ENCODE data around the gene CD79B.

DNA sequence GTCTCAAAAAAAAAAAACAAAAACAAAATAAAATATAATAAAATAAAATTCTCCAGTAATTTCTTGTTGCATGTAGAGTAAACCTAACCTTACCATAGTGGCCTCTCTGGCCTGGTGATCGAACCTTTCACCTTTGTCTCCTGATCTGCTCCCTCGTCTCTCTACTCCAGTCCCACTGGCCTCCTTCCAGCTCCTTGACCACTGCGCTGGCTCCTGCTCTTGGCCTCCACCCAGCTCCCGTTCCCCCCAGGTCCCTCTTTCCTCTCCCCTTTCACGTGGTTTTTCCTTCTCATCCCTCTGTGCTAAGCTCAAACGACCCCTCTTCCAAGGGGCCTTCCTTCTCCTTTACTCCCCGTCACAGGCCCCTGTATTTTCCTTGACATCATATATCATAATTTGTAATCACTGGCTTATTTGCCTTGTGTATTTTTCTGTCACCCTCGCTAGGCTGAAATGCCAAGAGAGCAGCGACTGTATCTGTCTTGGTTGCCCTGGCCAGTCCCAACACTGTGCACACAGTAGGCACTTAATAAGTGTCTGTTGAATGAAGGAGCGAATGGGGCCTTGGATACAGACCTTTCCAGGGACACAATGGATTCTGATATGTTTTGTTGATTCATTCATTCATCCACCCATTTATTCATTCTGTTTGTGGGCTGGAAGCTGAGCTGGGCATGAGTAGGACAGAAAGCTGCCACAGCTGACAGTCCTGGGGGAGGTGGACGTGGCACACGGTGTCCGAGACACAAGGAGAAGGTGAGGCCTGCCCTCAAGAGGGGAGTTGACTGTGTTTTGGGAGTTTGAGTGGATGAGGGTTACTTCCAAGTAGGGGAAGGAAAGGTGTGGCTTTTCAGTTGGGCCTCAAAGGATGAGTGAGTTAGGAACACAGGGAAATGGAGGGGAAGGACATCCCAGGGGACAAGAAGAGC lies 46.4 kb upstream of the CD79B start:
- TF ChIP-seq, protein P1, sequence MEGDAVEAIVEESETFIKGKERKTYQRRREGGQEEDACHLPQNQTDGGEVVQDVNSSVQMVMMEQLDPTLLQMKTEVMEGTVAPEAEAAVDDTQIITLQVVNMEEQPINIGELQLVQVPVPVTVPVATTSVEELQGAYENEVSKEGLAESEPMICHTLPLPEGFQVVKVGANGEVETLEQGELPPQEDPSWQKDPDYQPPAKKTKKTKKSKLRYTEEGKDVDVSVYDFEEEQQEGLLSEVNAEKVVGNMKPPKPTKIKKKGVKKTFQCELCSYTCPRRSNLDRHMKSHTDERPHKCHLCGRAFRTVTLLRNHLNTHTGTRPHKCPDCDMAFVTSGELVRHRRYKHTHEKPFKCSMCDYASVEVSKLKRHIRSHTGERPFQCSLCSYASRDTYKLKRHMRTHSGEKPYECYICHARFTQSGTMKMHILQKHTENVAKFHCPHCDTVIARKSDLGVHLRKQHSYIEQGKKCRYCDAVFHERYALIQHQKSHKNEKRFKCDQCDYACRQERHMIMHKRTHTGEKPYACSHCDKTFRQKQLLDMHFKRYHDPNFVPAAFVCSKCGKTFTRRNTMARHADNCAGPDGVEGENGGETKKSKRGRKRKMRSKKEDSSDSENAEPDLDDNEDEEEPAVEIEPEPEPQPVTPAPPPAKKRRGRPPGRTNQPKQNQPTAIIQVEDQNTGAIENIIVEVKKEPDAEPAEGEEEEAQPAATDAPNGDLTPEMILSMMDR (conservative IDR thresholded peaks at IDR 0.05; ENCODE audit: low read depth, low read length): no peak
- TF ChIP-seq EZH2phosphoT487 (IDR thresholded peaks at IDR 0.05; ENCODE audit: borderline replicate concordance, low read length): no peak

Measured in PC-3 (cell line).